ENCODE results near the gene PLCH2. TPM values are rescaled to one million over a fixed set of nuclear protein-coding genes. Genes with fewer than 3 reads are reported as not detected.

Gene PLCH2
- total RNA-seq, 1 donor from 2014 or later = under 0.01 TPM

- Histone ChIP-seq H3K4me1 (ENCODE audit: control insufficient read depth in 3 of 3, insufficient read depth in 3 of 3, low read length in 3 of 3) (peaks cover 0 to 12% (median 9%) of the 10 kb centered on the region in 3 donors), H3K9me3 (ENCODE audit: control insufficient read depth in 3 of 3, low read length in 3 of 3) (no peaks in the 10 kb centered on the region), H3K27ac (ENCODE audit: low read depth, low read length) (no peak overlapping the region), H3K9ac (ENCODE audit: low read depth in 1 of 3, low read length in 3 of 3) (no peak overlapping the region), H3K27me3 (ENCODE audit: control insufficient read depth in 3 of 3, insufficient read depth in 3 of 3, low read length in 3 of 3) (peaks cover 53 to 78% (median 65%) of the 10 kb centered on the region in 3 donors), H3K36me3 (ENCODE audit: control insufficient read depth in 3 of 3, insufficient read depth in 3 of 3, low read length in 3 of 3) (no peaks in the 10 kb centered on the region), H3K4me3 (ENCODE audit: low read length in 3 of 3) (no peak overlapping the region)
These were observed 24.0 kb downstream of the PLCH2 start for GRCh38 chr1:2499986-2500596.

GRCh38 chr1:2501041-2501819 lies 25.1 kb downstream of the PLCH2 start:
- H3K9me3 ChIP-seq (ENCODE audit: control insufficient read depth in 3 of 3, low read length in 3 of 3) = no peaks in the 10 kb centered on the region

GRCh38 chr1:2501820-2502119 lies 25.7 kb downstream of the PLCH2 start:
- H3K9me3 ChIP-seq (ENCODE audit: control insufficient read depth in 3 of 3, low read length in 3 of 3) = no peaks in the 10 kb centered on the region
- H3K27ac ChIP-seq (ENCODE audit: low read depth, low read length) = no peak overlapping the region
- no peaks in the 10 kb centered on the region for H3K36me3 ChIP-seq (ENCODE audit: control insufficient read depth in 3 of 3, insufficient read depth in 3 of 3, low read length in 3 of 3)
- peaks cover under 1 to 6% (median 6%) of the 10 kb centered on the region in 3 donors for H3K4me1 ChIP-seq (ENCODE audit: control insufficient read depth in 3 of 3, insufficient read depth in 3 of 3, low read length in 3 of 3)
- no peak overlapping the region for H3K9ac ChIP-seq (ENCODE audit: low read depth in 1 of 3, low read length in 3 of 3)
- peaks cover 57 to 81% (median 73%) of the 10 kb centered on the region in 3 donors for H3K27me3 ChIP-seq (ENCODE audit: control insufficient read depth in 3 of 3, insufficient read depth in 3 of 3, low read length in 3 of 3)
- H3K4me3 ChIP-seq (ENCODE audit: low read length in 3 of 3) = no peak overlapping the region

More at GRCh38 chr1:2501041-2501819, 25.1 kb downstream of the PLCH2 start:
- no peak overlapping the region for H3K4me3 ChIP-seq (ENCODE audit: low read length in 3 of 3)
- H3K36me3 ChIP-seq (ENCODE audit: control insufficient read depth in 3 of 3, insufficient read depth in 3 of 3, low read length in 3 of 3) = no peaks in the 10 kb centered on the region
- no peak overlapping the region for H3K27ac ChIP-seq (ENCODE audit: low read depth, low read length)
- peaks cover 0 to 6% (median 6%) of the 10 kb centered on the region in 3 donors for H3K4me1 ChIP-seq (ENCODE audit: control insufficient read depth in 3 of 3, insufficient read depth in 3 of 3, low read length in 3 of 3)
- no peak overlapping the region for H3K9ac ChIP-seq (ENCODE audit: low read depth in 1 of 3, low read length in 3 of 3)
- peaks cover 57 to 85% (median 73%) of the 10 kb centered on the region in 3 donors for H3K27me3 ChIP-seq (ENCODE audit: control insufficient read depth in 3 of 3, insufficient read depth in 3 of 3, low read length in 3 of 3)

- Histone ChIP-seq H3K36me3 (ENCODE audit: control insufficient read depth in 3 of 3, insufficient read depth in 3 of 3, low read length in 3 of 3) (no peaks in the 10 kb centered on the region), H3K4me1 (ENCODE audit: control insufficient read depth in 3 of 3, insufficient read depth in 3 of 3, low read length in 3 of 3) (peaks cover 3 to 6% (median 6%) of the 10 kb centered on the region in 3 donors), H3K4me3 (ENCODE audit: low read length in 3 of 3) (no peak overlapping the region), H3K9ac (ENCODE audit: low read depth in 1 of 3, low read length in 3 of 3) (no peak overlapping the region), H3K27me3 (ENCODE audit: control insufficient read depth in 3 of 3, insufficient read depth in 3 of 3, low read length in 3 of 3) (peaks cover 57 to 77% (median 70%) of the 10 kb centered on the region in 3 donors), H3K9me3 (ENCODE audit: control insufficient read depth in 3 of 3, low read length in 3 of 3) (no peaks in the 10 kb centered on the region), H3K27ac (ENCODE audit: low read depth, low read length) (no peak overlapping the region)
These were observed 26.1 kb downstream of the PLCH2 start for GRCh38 chr1:2502210-2502609.

GRCh38 chr1:2502661-2503553 lies 26.8 kb downstream of the PLCH2 start:
- peaks cover 51 to 71% (median 63%) of the 10 kb centered on the region in 3 donors for H3K27me3 ChIP-seq (ENCODE audit: control insufficient read depth in 3 of 3, insufficient read depth in 3 of 3, low read length in 3 of 3)

GRCh38 chr1:2503554-2504224 lies 27.6 kb downstream of the PLCH2 start:
- no peak overlapping the region for H3K9ac ChIP-seq (ENCODE audit: low read depth in 1 of 3, low read length in 3 of 3)
- no peaks in the 10 kb centered on the region for H3K9me3 ChIP-seq (ENCODE audit: control insufficient read depth in 3 of 3, low read length in 3 of 3)
- no peak overlapping the region for H3K27ac ChIP-seq (ENCODE audit: low read depth, low read length)
- H3K4me1 ChIP-seq (ENCODE audit: control insufficient read depth in 3 of 3, insufficient read depth in 3 of 3, low read length in 3 of 3) = peaks cover 3 to 6% (median 6%) of the 10 kb centered on the region in 3 donors
- peaks cover 51 to 70% (median 61%) of the 10 kb centered on the region in 3 donors for H3K27me3 ChIP-seq (ENCODE audit: control insufficient read depth in 3 of 3, insufficient read depth in 3 of 3, low read length in 3 of 3)
- peaks cover 2 to 9% (median 6%) of the 10 kb centered on the region in 3 donors for H3K36me3 ChIP-seq (ENCODE audit: control insufficient read depth in 3 of 3, insufficient read depth in 3 of 3, low read length in 3 of 3)
- H3K4me3 ChIP-seq (ENCODE audit: low read length in 3 of 3) = no peak overlapping the region

More at GRCh38 chr1:2502661-2503553, 26.8 kb downstream of the PLCH2 start:
- H3K4me1 ChIP-seq (ENCODE audit: control insufficient read depth in 3 of 3, insufficient read depth in 3 of 3, low read length in 3 of 3) = peaks cover 3 to 6% (median 6%) of the 10 kb centered on the region in 3 donors
- H3K9me3 ChIP-seq (ENCODE audit: control insufficient read depth in 3 of 3, low read length in 3 of 3) = no peaks in the 10 kb centered on the region
- H3K9ac ChIP-seq (ENCODE audit: low read depth in 1 of 3, low read length in 3 of 3) = no peak overlapping the region
- H3K4me3 ChIP-seq (ENCODE audit: low read length in 3 of 3) = no peak overlapping the region
- H3K27ac ChIP-seq (ENCODE audit: low read depth, low read length) = no peak overlapping the region
- H3K36me3 ChIP-seq (ENCODE audit: control insufficient read depth in 3 of 3, insufficient read depth in 3 of 3, low read length in 3 of 3) = peaks cover 0 to 3% (median 2%) of the 10 kb centered on the region in 3 donors

GRCh38 chr1:2504225-2504948 lies 28.3 kb downstream of the PLCH2 start:
- no peak overlapping the region for H3K9ac ChIP-seq (ENCODE audit: low read depth in 1 of 3, low read length in 3 of 3)
- peaks cover 45 to 63% (median 54%) of the 10 kb centered on the region in 3 donors for H3K27me3 ChIP-seq (ENCODE audit: control insufficient read depth in 3 of 3, insufficient read depth in 3 of 3, low read length in 3 of 3)
- peaks cover 3 to 6% (median 6%) of the 10 kb centered on the region in 3 donors for H3K4me1 ChIP-seq (ENCODE audit: control insufficient read depth in 3 of 3, insufficient read depth in 3 of 3, low read length in 3 of 3)
- H3K27ac ChIP-seq (ENCODE audit: low read depth, low read length) = no peak overlapping the region
- peaks cover 8 to 16% (median 13%) of the 10 kb centered on the region in 3 donors for H3K36me3 ChIP-seq (ENCODE audit: control insufficient read depth in 3 of 3, insufficient read depth in 3 of 3, low read length in 3 of 3)
- H3K9me3 ChIP-seq (ENCODE audit: control insufficient read depth in 3 of 3, low read length in 3 of 3) = no peaks in the 10 kb centered on the region
- H3K4me3 ChIP-seq (ENCODE audit: low read length in 3 of 3) = no peak overlapping the region

GRCh38 chr1:2504949-2505272 lies 28.8 kb downstream of the PLCH2 start:
- peaks cover 3 to 11% (median 6%) of the 10 kb centered on the region in 3 donors for H3K4me1 ChIP-seq (ENCODE audit: control insufficient read depth in 3 of 3, insufficient read depth in 3 of 3, low read length in 3 of 3)
- peaks cover 13 to 21% (median 18%) of the 10 kb centered on the region in 3 donors for H3K36me3 ChIP-seq (ENCODE audit: control insufficient read depth in 3 of 3, insufficient read depth in 3 of 3, low read length in 3 of 3)
- H3K27ac ChIP-seq (ENCODE audit: low read depth, low read length) = no peak overlapping the region
- H3K4me3 ChIP-seq (ENCODE audit: low read length in 3 of 3) = no peak overlapping the region
- H3K9ac ChIP-seq (ENCODE audit: low read depth in 1 of 3, low read length in 3 of 3) = no peak overlapping the region
- peaks cover 42 to 57% (median 54%) of the 10 kb centered on the region in 3 donors for H3K27me3 ChIP-seq (ENCODE audit: control insufficient read depth in 3 of 3, insufficient read depth in 3 of 3, low read length in 3 of 3)
- no peaks in the 10 kb centered on the region for H3K9me3 ChIP-seq (ENCODE audit: control insufficient read depth in 3 of 3, low read length in 3 of 3)

- Histone ChIP-seq H3K9ac (ENCODE audit: low read depth in 1 of 3, low read length in 3 of 3) (no peak overlapping the region), H3K27me3 (ENCODE audit: control insufficient read depth in 3 of 3, insufficient read depth in 3 of 3, low read length in 3 of 3) (peaks cover 36 to 52% (median 49%) of the 10 kb centered on the region in 3 donors), H3K9me3 (ENCODE audit: control insufficient read depth in 3 of 3, low read length in 3 of 3) (no peaks in the 10 kb centered on the region), H3K27ac (ENCODE audit: low read depth, low read length) (no peak overlapping the region), H3K4me1 (ENCODE audit: control insufficient read depth in 3 of 3, insufficient read depth in 3 of 3, low read length in 3 of 3) (peaks cover 3 to 13% (median 6%) of the 10 kb centered on the region in 3 donors), H3K36me3 (ENCODE audit: control insufficient read depth in 3 of 3, insufficient read depth in 3 of 3, low read length in 3 of 3) (peaks cover 15 to 28% (median 24%) of the 10 kb centered on the region in 3 donors), H3K4me3 (ENCODE audit: low read length in 3 of 3) (no peak overlapping the region)
These were observed 29.4 kb downstream of the PLCH2 start for GRCh38 chr1:2505461-2505994.

Data from skeletal muscle tissue (tissue), 4 donors.